HFFc6 (cell line): Measurements from ENCODE around the gene HOXB4. TPM values are rescaled to one million over a fixed set of nuclear protein-coding genes. Genes with fewer than 3 reads are reported as not detected.

Source experiments
- DNase-seq: peaks from one replicate; pipeline ENCODE4 v3.0.0-alpha.2; 2018
- H3K27ac Mint-ChIP-seq: 2 replicates; pipeline ENCODE4 v1.8.0; 2020; ENCODE audit warnings: mild to moderate bottlenecking, mixed read lengths
- H3K27me3 Mint-ChIP-seq: 2 replicates; pipeline ENCODE4 v1.8.0; 2021; ENCODE audit warnings: mild to moderate bottlenecking, moderate library complexity, mixed read lengths; ENCODE audit not compliant: insufficient read depth
- H3K36me3 Mint-ChIP-seq: 2 replicates; pipeline ENCODE4 v1.8.0; 2021; ENCODE audit warnings: low read depth, mixed read lengths
- H3K4me1 Mint-ChIP-seq: 2 replicates; pipeline ENCODE4 v1.8.0; 2020; ENCODE audit warnings: low read depth, mixed read lengths
- H3K4me3 Mint-ChIP-seq: 2 replicates; pipeline ENCODE4 v1.8.0; 2020; ENCODE audit warnings: mild to moderate bottlenecking, moderate library complexity, mixed read lengths
- H3K9me3 Mint-ChIP-seq: 2 replicates; pipeline ENCODE4 v1.8.0; 2020; ENCODE audit warnings: mild to moderate bottlenecking, mixed read lengths
- CTCF ChIP-seq: fragments of 200-600 bp; sonication (generic); IDR thresholded peaks from 2 replicates; pipeline ENCODE4 v1.5.0; 2021; ENCODE audit warnings: antibody characterized with exemption, mild to moderate bottlenecking
- total RNA-seq, 6 experiments: library from RNA; stranded (reverse); fragmentation: NEBNext Ultra II Directional; extraction: Animal tissue kit (Norgen Biotek cat#: 25700); gene quantifications; 2 replicates in 1 of 6; 3 replicates in 5 of 6; pipeline ENCODE4 v1.2.3, GENCODE V29; 2021

The HOXB4 gene
- total RNA-seq, 6 experiments from 2014 or later, result not detected

DNA sequence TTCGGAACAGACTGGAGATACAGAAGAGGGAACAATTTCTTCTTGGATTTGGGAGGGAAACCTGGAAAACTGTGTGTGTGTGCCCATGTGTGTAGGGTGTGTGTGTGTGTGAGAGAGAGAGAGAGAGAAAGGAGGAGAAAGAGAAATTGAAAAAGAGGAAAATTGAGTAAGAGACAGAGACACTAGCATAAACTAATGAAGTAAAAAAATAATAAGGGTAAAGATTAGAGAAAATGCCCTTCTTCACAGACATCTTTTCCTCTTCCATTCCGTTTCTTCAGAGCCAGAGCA is 19.4 kb downstream of the HOXB4 start:
- Mint-ChIP-seq H3K36me3 (no peaks in the 10 kb centered on the region), H3K4me1 (no peaks in the 10 kb centered on the region), H3K27me3 (peaks cover 87% of the 10 kb centered on the region), H3K27ac (no peak overlapping the region), H3K4me3 (no peak overlapping the region), H3K9me3 (no peaks in the 10 kb centered on the region)
- TF ChIP-seq CTCF, result no peak
- no peak for DNase-seq

DNA sequence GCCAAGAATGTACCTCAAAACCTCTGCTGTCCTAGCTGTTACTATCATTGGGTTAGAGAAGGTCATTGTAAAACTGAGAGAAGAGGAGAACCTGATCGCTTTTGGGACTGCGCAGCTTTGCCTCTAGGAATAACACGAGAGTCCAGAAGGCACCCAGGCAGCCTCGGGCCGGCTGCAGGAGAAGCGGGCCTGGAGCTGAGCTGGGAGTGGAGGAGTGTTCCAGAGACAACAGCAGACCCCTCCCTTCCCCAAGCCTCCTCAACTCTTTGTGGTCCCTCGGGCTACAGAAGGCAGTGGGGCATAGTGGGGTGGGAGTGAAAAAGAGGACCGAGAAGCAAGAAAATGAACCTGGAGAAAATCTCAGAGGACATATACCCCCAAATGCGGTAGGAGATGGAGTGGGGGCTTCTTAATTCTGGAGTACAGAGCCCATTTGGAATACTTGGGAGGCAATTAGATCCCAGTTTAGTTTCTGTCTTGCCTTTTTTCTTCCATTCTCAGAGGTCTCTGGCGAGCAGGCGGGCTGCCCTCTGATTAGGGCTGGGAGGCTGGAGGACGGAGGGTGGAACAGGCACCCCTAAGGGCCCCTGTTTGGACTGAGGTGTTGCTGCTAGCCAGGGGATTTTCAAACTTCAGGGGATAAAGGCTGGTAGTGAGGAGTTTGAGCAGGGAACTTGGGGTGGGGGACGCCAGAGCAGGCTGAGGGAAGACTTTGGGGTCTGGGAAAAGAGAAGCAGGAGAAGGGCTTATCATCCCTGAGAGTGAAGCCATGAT is 19.9 kb downstream of the HOXB4 start:
- H3K36me3 Mint-ChIP-seq, result no peaks in the 10 kb centered on the region
- no peak for DNase-seq
- peaks cover 87% of the 10 kb centered on the region for H3K27me3 Mint-ChIP-seq
- no peaks in the 10 kb centered on the region for H3K9me3 Mint-ChIP-seq
- H3K4me1 Mint-ChIP-seq, result no peaks in the 10 kb centered on the region
- no peak overlapping the region for H3K4me3 Mint-ChIP-seq
- H3K27ac Mint-ChIP-seq, result no peak overlapping the region
- TF ChIP-seq CTCF, result no peak

- no peaks in the 10 kb centered on the region for H3K9me3 Mint-ChIP-seq
- peaks cover 86% of the 10 kb centered on the region for H3K27me3 Mint-ChIP-seq
- H3K36me3 Mint-ChIP-seq, result no peaks in the 10 kb centered on the region
- no peak overlapping the region for H3K27ac Mint-ChIP-seq
- no peak overlapping the region for H3K4me3 Mint-ChIP-seq
- H3K4me1 Mint-ChIP-seq, result no peaks in the 10 kb centered on the region
- DNase-seq, result no peak
- TF ChIP-seq CTCF, result no peak
Observed at GRCh38 chr17:48556576-48557401, 21.4 kb downstream of the HOXB4 start.

- Mint-ChIP-seq H3K27ac (no peak overlapping the region), H3K27me3 (peaks cover 82% of the 10 kb centered on the region), H3K4me1 (no peaks in the 10 kb centered on the region), H3K4me3 (no peak overlapping the region), H3K9me3 (no peaks in the 10 kb centered on the region), H3K36me3 (no peaks in the 10 kb centered on the region)
- DNase-seq, result no peak
- no peak for TF ChIP-seq CTCF
Observed at GRCh38 chr17:48556229-48556575, 21.9 kb downstream of the HOXB4 start.

- H3K4me1 Mint-ChIP-seq, result no peaks in the 10 kb centered on the region
- no peak overlapping the region for H3K27ac Mint-ChIP-seq
- no peaks in the 10 kb centered on the region for H3K36me3 Mint-ChIP-seq
- H3K4me3 Mint-ChIP-seq, result no peak overlapping the region
- TF ChIP-seq CTCF, result no peak
- DNase-seq, result no peak
- no peaks in the 10 kb centered on the region for H3K9me3 Mint-ChIP-seq
- peaks cover 79% of the 10 kb centered on the region for H3K27me3 Mint-ChIP-seq
Observed at GRCh38 chr17:48555258-48556228, 22.6 kb downstream of the HOXB4 start.
